GM12865 (cell line): ENCODE data around the gene THSD4.
"Not testable (repeated sequence)": the region's sequence is repeated elsewhere in the genome, so short reads cannot be mapped to it uniquely, and the experiment has no call there.

Experiments
- DNase-seq: peaks from one replicate; pipeline ENCODE4 v3.0.0; 2010; ENCODE audit warnings: low read depth
- H3K4me3 ChIP-seq: 2 replicates; pipeline ENCODE4 v1.5.1; 2011; ENCODE audit warnings: mild to moderate bottlenecking, low read depth, low read length, control low read depth
- CTCF ChIP-seq: IDR thresholded peaks from 2 replicates; pipeline ENCODE4 v1.5.1; 2011; ENCODE audit warnings: low read length, control low read depth, low read depth, inconsistent platforms; ENCODE audit not compliant: insufficient read depth; ENCODE audit errors: missing control alignments

THSD4 gene

DNA sequence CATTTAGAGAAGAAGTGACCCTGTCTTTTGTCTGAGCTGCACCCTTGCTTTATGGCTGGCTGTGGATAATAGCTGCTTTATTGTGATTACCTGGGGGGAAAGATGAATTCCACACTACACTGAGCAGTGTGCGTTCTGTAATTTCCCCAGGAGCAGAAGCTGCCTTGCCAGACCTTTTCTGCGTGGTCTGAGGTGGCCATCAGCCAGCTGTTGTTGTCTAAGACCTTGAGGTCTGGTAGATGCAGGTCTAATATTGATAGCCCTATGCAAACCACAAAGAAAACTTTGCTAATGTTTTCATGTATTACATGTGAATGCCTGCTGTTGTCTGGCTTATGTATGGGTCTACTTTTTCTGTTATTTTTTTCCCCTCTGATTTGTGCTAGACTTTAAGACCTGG, 144.6 kb downstream of the THSD4 start:
- H3K4me3 ChIP-seq = no peak overlapping the region
- DNase-seq = no peak
- no peak for TF ChIP-seq CTCF

- DNase-seq = no peak
- no peak overlapping the region for H3K4me3 ChIP-seq
- TF ChIP-seq CTCF = no peak
These were observed 146.1 kb downstream of the THSD4 start for GRCh38 chr15:71261418-71261817.

GRCh38 chr15:71261909-71262308, 146.6 kb downstream of the THSD4 start:
- TF ChIP-seq CTCF = no peak
- no peak overlapping the region for H3K4me3 ChIP-seq
- no peak for DNase-seq

DNA sequence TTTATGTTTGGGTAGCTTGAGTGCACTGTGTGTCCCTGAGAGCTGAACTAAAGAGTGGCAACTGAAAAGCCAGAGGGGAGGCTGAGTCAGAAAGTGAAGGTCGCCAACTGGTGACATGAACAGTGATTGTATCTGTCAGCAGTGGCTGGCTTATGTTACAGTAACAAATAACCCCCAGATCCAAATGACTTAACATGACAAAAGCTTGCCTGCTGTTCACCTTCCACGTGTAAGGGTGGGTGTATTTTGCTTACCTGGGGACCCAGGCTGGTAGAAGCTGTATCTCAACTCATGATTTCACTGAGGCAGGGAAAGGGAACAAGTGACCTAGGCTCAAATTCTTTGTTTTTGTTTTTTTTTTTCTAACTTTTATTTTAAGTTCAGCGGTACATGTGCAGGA, 147.3 kb downstream of the THSD4 start:
- no peak for TF ChIP-seq CTCF
- no peak overlapping the region for H3K4me3 ChIP-seq
- no peak for DNase-seq

DNA sequence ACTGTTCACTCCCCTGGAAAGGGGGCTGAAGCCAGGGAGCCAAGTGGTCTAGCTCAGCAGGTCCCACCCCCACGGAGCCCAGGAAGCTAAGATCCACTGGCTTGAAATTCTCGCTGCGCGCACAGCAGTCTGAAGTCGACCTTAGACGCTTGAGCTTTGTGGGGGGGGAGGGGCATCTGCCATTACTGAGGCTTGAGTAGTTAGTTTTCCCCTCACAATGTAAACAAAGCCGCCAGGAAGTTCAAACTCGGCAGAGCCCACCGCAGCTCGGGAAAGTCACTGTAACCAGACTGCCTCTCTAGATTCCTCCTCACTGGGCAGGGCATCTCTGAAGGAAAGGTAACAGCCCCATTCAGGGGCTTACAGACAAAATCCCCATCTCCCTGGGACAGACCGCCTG, 150.3 kb downstream of the THSD4 start:
- DNase-seq, H3K4me3 ChIP-seq: not testable (repeated sequence)

DNA sequence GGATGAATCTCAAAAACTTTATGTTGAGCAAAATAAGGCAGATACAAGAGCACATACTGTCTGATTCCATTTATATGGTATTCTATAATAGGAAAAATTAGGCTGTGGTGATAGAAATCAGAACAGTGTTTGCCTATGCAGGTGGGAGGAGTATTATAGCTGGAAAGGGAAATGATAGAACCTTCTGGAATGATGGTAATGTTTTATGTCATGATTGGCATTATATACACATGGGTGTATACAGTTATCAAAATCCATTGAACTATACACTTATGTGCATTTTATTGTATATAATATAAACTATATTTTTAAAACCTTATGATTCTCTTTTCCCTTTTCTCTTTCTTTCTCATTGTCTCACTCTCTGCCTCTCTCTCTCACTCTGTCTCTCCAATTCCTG, 156.1 kb downstream of the THSD4 start:
- DNase-seq = no peak
- no peak overlapping the region for H3K4me3 ChIP-seq
- no peak for TF ChIP-seq CTCF

- no peak for TF ChIP-seq CTCF
- DNase-seq = no peak
- H3K4me3 ChIP-seq = no peak overlapping the region
These were observed 157.7 kb downstream of the THSD4 start for GRCh38 chr15:71272932-71273331.
